NCI-H1417 (cell line): ENCODE data around the gene GNPDA1.

Experiments
- DNase-seq, 3 experiments: peaks; one replicate each; lab custom pipeline; 2025; lab: John Stamatoyannopoulos, UW

The GNPDA1 gene

DNA sequence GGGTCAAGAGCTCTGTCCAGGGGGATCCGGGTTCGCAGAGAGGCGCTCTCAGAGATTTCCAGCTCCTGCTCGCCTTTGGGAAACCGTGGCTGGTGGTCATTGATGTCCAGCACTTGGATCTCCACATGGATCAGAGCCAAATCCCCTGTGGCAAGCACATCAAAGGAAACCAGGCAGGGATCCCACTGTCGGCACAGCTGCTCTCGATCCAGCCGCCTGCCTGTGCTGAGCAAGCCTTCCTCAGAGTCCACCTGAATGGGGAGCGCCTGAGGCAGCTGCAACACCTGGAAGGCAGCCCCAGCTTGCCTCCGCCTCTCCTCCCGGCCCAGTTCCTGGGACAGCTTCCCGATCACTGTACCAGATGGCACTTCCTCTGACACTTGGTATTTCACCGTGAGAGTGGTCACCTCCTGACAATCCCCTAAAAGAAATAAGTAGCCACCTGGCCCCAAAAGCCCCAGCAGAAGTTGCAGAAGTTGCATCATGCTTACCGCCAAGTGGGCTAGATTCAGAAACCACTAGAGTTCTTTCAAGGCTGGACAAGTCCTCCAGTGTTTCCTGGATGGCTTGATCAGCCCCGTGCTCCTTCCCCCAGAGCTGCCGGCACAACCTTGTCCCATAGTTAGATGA, 55.3 kb downstream of the GNPDA1 start:
- DNase-seq, result no peak

DNA sequence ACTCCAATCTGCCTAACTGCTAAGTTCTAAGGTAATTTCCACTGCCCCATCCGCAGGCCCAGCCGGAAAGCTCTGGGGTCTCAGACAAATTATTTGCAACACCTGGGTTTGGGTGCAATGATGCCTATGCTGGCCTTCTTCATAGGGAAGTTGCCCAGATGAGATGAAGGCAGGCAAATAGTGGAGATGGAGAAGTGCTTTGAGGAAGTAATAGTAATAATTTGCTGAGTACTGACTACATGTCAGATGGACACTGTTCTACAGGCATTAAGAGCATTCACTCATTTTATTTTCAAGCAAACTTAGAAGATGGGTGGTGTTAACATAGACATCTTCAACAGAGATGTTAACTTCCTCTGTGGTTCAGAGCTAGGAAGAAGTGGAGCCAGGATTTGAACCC, 58.6 kb downstream of the GNPDA1 start:
- DNase-seq, result no peak

DNA sequence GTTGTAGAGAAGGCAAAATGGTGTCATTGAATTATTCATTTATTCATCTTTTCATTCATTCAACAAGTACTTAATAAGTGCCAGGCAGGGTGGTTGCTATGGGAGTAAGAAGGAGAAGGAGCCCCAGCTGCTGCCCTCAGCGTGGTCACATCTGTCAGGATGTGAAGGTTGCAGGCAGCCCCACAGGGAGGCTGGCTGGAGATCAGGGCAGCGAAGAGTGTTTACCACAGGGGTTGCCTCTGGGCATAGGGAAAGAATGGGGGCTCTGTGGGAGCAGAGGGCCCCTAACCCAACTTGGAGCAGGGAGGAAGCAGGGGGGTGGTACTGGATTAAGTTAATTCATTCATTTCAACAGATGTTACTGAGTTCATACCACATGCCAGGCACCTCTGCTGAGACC, 60.8 kb downstream of the GNPDA1 start:
- no peak for DNase-seq

DNA sequence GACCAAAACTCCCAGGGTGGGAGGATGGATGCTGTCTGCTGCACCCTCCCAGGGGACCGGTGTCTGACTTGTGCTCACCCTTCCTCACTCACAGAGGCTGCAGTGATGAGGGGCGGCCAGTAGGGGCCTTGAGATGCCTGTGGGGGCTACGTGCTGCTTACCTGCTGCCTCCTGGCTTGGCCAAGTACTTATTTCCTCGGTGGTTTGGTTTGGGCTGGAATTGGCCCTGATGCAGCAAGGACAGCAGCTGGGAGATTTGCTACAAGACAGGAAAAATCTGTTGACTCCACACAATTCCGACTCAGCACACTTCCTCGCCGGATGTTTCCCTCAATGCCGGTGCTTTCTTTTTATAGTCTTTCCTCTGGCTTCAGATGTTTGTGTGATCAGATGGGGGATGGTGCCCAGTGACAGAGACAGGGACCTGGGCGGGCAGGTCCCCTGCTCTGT, 61.5 kb downstream of the GNPDA1 start:
- peak in 1 of 3 experiments; percentile 1 for DNase-seq
